HG03565 (cell line): ENCODE data around the gene KCNMA1.
"Not testable (repeated sequence)": the region's sequence is repeated elsewhere in the genome, so short reads cannot be mapped to it uniquely, and the experiment has no call there.

Experiments
- ATAC-seq: cut with Tn5 transposase; IDR thresholded peaks from one replicate; pipeline ENCODE4 v1.9.1; 2021; ENCODE audit warnings: mild to moderate bottlenecking, moderate library complexity; ENCODE audit not compliant: unreplicated experiment

The KCNMA1 gene

DNA sequence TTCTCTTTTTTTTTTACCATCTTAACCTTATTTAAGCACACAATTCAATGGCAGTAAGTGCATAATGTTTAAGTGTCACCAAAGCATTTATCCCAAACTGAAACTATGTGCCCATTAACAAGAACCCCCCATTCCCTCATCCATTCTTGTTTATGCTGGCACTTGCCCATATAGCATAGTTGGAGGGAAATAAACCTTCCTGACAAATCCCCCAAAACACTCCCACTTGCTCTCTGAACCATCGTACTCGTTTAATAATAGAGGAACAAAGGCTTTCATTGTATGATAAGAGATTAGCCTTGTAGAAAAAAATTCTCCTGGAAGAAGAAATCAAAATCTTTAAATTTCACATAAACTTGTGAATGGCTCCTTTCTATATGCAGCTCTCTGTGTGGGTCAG lies 26.4 kb upstream of the KCNMA1 start:
- no peak for ATAC-seq

DNA sequence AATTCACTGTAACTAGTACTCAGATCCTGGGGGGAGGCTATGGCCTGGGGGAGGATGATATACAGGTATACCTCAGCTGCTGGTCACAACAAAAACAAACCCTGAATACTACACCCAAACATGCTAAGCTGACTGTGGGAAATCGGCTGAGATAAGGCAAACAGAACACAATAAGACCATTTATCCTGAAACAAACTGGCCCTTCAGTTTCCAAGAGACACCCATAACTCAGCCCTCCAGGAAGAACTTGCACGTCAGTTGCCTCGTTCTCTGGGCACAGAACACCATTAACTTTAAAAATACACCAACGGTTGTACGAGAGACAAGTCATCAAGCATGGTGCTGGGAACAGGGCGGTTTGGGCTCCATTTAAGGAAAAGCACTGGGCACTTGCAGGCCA lies 24.1 kb upstream of the KCNMA1 start:
- ATAC-seq, result no peak

DNA sequence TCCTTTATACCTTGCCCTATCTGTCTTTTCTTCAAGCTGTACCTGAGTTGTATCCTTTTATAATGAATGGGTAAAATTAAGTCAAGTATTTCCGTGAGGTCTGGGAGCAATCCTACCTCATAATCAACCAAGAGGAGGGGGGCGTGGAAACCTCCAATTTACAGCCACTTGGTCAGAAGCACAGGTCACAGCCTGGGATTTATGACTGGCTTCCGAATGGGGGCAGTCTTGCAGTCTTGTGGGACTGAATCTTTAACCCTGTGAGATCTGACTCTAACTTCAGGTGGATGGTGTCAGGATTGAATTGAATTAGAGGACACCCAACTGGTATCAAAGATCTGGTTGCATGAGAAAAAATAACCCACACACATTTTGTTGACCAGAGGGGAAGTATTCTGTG lies 23.5 kb upstream of the KCNMA1 start:
- no peak for ATAC-seq

DNA sequence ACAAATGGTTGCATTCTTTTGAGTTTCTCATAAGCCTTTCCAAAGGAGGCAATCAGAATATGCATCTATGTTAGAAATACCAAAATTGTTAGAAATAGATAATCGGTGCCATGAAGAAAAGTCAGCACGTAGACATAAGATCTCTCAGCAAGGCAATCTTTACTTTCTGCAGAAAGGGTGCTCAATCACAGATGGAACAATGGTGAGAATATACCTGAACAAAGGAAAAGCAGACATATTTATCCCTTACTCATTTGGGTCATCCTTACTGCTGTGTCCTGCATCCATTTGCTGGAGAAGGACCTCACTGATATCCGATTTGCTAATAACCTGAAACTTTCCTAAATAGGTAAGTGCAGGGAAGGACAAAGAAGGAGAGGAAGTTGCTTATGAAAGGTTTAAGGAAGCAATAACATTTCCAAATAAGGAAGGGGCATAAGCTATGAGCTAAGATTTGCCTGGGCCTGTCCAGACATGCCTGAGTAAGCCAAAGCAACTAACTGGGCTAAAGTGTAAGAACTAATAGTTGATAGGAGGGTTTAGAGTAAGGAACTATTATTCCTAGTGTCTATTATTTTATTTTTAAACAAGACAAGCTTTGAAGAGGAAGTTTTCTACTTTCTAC lies 21.6 kb upstream of the KCNMA1 start:
- not testable (repeated sequence) for ATAC-seq

DNA sequence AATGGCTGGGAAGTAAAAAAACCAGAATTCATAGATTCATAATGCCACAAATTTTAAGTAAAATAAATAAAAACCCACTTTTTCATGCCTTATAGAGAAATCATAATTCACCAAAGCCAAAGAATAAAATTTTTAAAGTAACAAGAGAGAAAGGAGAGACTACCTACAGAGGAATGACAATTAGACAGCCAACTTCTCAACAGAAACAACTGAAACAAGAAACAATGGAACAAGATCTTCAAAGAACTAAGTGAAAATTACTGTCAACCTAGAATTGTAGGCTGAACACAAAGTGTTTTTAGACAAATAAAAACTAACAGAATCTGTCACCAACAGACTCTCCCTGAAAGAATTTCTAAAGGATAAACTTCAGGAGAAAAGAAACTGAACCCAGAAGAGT lies 15.6 kb upstream of the KCNMA1 start:
- no peak for ATAC-seq

DNA sequence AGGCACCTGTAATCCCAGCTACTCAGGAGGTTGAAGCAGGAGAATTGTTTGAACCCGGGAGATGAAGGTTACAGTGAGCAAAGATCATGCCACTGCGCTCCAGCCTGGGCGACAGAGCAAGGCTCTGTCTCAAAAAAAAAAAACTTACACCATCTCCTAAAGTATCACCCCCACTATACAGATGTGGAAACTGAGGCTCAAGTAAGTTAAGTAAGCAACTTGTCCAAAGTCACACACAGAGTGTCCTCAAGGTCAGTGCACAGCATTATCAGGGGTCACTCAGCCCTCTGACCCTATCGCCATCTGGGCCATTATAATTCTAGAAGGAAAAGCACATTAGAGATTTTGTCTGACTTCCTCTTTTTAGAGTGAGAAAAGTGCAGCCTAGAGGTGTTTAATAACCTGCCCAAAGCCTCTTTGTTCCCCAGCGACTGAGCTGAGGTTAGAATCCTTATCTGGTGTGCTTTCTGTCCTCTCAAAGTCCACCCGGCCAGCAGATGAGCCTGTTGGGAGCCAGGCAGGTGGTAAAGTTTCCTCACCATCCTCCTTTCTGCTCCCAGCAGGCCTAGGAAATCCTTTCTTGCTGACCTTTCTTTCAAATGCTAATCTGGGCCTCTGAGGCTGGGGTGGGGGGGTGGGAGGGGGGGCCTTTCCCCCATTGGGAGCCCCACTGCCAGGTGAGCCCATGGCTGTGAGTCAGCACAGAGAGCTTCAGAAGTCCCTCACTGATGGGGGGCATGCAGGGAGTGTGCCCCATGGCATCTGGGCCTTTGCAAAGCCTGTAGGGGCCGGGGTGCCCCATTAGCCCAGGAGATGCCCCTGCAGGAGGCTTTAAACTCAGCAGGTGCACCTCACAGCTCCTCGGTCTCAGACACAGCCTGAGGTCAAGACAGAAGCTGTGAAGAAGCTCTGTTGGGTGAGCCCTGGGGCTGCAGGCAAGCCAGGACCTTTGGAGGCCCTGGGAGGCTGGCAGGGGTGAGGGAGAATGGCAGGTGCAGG lies 12.0 kb upstream of the KCNMA1 start:
- ATAC-seq, result no peak

DNA sequence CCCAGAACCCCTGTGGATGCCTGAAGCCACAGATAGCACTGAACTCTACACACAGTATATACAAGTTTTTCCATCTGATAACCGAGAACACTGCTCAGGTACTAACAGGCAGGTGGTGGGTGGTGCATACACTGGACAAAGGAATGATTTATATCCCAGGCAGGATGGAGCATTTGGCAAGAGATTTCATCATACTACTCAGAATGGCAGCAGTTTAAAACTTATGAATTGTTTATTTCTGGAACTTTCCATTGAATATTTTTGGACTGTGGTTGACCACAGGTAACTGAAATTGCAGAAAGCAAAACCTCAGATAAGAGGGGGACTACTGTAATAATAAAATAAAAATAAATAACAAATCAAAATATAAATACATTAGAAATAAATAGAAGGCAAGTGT lies 10.9 kb upstream of the KCNMA1 start:
- ATAC-seq, result no peak

DNA sequence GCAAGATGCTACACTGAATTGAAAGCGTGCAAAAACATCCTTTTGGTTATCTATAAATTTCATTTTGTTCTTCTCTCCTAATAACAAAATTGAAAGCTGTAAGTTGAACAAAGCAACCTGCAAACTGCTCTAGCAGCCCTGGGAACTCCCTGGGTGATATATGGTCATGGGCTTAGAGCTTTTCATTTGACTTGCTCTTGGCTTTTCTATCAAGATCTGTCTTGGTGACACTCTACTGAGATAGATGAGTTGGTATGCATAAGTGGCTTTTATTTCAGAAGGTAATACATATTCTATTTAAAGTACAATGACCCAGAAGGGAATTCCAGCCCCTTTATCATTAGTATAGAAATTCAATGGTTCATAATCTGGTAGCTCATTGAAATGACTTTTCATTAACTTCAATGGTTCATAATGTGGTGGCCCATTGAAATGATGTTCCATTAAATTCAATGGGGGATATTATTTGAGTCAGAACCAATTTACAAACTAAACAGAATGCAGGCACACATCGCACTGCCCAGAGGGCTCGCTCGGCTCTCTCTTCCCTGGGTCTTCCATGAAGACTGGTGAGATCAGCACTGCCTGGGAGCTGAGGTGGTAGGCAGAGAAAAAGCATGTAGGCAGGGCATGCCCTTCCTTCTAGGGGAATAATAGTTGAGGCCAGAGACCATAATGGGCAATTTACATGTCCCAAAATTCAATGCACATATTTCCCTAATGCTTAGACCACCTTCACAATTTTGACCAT lies 10.1 kb upstream of the KCNMA1 start:
- ATAC-seq, result no peak

DNA sequence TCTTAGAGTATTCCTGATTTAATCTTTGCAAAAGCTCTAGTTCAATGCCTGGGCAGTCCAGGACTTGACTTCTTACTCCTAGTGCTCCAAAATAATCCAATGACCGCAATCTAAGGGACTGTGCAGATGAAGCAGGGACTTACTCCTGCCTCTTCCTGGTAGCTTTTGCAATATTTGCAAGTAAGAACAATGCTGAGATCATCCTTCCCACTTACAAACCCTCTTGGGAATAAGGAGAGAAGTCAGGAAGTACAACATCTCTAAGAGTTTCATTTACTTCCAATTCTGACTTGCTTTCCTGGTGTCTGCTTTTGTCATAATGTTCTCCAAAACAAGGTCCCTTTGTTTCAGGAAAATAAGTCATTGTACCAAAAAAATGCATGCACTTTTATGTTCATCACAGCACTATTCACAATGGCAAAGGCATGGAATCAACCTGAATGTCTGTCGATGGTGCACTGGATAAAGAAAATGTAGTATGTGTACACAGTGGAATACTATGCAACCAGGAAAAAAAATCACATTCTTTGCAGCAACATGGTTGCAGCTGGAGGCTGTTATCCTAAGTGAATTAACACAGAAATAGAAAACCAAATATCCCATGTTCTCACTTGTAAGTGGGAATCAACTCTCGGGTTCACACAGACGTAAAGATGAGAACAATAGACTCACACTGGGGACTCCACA lies 7.1 kb upstream of the KCNMA1 start:
- ATAC-seq, result no peak

DNA sequence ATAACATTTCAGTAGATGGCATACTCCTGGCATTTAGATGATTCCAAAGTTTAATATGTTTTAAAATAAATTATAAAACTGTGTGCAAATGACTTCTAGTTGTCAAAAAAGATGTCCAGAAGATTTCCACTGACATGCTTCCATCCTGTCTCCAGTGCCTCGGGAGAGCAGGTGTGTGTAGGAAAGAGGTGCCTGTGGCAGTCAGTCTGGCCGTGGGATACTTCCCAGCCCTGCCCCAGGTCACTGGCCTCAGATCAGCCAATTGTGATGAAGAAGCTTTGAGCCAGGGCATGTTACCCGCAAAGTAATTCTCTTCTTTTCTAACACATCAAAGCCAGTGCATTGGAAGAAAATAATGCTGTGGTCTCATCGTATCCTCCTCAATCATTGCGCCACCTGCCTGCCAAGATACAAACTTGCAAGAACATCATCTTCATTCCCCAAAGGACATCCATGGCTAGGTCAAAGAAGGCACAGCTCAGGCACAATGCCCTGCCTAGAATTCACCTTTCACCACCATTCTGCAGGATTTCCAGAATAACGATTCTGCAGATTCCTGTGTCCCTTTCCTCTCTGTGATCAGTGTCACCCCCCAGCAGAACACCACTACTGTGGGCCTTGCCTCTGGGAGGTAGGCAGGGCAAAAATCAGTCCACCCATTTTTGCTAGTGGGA lies 6.3 kb upstream of the KCNMA1 start:
- ATAC-seq, result no peak

DNA sequence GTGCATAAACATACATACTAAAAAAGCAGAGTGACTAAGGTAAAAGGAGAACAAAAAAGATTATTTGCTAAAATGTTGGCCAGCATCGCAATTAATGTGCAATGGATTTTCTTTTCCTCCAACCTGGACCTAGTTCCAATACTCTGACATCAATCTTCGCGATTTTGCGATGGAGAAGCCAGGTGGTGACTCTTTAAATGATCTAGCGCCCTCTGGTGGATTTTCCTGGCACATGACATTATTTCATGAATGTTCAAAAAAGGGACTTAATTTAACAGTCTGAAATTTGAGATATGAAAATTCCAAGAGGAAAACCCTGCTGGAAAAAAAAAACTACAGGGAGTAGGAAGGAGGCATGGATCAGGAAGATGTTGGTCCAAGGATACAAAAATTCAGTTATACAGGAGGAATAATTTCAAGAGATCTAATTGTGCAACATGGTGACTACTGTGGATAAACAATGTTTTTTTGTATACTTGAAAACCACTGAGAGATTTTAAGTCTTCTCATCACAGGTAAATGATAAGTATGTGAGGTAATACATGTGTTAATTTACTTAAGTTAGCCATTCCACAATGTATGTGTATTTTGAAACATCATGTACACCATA lies 4.3 kb upstream of the KCNMA1 start:
- ATAC-seq, result no peak

DNA sequence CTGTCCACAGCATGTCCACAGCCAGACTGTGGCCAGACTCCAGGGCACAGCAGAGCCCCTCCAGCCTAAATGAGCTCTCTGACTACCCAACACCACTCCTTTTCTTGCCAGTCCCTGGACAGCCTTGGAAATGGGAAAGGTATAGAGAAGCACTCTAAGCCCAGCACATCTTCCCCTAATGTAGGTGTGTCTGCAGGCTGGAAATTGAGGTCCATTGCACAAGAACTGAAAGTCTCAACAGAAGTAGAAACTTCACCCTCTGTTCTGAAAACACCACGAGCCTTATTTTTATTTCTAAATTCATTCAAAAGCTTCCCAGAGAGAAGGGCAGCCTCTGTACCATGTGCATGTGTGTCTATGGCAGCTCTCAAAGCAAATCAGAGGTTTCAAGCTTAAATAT lies 3.7 kb upstream of the KCNMA1 start:
- ATAC-seq, result no peak

DNA sequence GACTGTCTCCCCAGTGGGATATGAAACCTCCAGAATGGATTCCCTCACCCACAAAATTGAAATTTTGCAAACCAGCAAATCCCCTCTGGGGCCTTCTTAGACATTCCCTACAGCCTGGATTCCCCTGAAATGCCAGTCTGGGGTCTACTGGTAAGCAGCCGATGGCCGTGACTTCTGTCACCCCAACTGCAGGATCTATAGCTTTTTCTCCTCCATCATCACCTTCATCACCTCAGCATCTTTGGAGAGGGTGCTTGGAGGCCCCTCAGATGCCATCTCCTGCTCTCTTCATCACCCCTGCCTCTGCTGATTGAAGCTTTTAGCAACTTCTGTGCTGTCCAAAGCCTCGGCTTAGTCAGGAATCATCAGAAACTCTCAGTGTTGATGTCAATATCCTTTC lies 2.6 kb upstream of the KCNMA1 start:
- no peak for ATAC-seq

DNA sequence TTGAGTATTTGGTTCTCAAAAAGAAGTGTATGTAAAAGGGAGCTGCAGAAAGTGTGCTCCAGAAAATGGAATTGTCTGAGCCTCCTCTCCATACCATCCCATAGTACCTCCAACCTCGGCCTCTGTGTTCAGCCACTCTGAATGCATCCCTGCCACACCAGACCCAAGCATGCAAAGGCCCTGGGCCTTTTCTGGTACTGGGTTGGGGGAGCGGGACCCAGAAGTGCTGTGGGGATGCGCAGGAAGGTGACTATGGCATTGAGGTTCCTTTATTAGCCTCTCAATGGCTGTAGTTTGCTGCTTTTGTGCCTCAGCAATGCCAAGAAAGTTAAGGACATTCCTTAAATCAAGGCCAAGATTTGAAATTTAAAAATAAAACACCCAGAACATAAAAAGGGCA lies 2.1 kb upstream of the KCNMA1 start:
- no peak for ATAC-seq

DNA sequence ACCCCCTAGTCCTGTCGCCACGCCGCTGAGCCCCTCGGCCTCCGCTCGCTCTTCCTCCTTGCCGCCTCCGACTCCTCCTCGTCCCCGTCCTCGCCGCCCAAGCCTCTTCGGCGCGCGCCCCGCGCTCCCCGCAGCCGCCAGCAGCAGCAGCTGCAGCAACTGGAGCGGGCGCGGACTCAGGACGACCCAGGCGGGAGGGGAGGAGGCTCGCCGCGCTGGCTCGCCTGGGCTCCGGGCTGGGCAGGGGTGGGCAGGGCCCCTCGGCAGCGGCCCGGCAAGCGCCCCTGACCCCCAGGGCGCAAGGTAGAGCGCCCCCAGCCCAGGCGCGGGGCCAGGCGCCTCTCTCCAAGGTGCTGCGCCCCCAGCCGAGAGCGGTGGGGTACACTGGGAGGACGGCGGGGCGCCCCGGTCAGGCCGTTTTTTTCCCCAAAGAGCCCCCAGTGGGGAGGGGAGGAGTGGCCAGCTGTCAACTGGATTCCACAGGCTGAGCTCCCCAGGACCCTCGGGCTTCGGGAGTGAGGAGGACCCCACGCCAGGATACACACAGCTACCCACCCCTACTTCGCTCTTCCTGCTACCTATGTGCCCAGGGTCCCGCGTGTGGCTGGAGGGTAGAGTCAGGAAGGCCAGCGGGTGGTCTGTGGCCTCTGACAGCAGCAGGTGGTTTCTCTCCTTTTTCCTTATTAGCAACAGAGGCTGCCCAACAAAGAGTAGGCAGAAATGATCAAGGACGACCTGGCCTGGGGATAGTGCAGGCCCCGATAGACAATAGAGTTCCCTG lies 903 bp upstream of the KCNMA1 start:
- no peak for ATAC-seq

DNA sequence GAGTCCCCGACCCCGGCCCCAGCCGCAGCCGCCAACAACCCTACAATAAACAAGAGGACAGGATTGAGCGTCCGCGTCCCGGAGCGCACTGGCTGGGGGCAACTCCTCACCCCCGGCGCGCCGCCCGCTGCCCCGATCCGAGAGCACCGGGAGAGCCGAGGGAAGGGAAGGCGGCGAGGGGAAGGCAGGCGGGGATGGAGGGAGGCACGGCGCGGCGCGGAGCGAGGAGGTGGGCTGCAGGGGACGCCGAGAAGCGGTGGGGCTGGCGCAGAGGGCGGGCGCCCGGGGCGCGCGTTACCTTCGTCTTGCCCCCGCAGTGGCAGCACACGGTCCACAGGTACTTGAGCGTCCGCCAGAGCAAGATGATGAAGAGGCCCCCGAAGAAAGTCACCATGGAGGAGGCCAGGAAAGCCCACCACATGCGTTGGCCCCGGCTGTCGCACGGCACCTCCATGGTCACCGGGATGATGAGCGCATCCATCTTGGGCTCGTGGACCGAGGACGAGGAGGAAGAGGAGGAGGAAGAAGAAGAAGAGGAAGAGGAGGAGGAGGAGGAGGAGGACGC lies 559 bp downstream of the KCNMA1 start:
- ATAC-seq, result no peak

DNA sequence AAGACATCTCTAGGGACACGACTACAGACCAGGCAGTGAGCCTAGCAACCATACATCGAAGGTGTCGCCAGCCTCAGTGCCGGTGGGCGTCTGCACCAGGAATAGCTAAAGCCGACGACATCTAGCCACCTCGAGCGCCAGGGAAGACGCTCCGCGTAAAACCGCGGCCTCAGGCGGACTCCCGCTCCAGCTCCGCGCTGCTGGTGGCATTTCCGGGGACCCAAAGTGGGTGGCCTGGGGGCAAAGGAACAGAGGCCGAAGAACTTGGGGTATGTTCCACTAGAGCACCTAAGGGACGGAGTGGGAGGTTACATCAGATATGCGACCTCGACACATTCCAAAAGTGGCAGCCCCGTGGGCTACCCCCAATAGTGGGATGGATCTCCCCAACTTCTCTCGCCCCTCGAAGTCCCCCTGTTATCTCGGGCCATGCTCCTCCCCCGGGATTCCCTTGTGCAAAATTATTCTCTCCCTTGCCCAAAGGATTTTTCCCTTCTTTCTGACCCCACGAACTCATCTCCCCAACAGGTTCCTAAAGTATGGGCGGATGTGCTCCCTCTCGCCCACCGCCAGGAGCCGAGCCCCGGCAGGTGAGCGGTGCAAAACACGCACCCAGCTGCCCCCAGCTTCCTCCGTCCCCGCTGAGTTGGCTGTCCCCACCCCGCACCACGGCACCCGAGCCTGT lies 1.2 kb downstream of the KCNMA1 start:
- ATAC-seq, result no peak
